ENCODE data around the gene ARPIN. TPM values are rescaled to one million over a fixed set of nuclear protein-coding genes. Genes with fewer than 3 reads are reported as not detected.
"Not testable (repeated sequence)": the region's sequence is repeated elsewhere in the genome, so short reads cannot be mapped to it uniquely, and the experiment has no call there.

ARPIN gene
- total RNA-seq, 2 experiments from 2014 or later = not detected

DNA sequence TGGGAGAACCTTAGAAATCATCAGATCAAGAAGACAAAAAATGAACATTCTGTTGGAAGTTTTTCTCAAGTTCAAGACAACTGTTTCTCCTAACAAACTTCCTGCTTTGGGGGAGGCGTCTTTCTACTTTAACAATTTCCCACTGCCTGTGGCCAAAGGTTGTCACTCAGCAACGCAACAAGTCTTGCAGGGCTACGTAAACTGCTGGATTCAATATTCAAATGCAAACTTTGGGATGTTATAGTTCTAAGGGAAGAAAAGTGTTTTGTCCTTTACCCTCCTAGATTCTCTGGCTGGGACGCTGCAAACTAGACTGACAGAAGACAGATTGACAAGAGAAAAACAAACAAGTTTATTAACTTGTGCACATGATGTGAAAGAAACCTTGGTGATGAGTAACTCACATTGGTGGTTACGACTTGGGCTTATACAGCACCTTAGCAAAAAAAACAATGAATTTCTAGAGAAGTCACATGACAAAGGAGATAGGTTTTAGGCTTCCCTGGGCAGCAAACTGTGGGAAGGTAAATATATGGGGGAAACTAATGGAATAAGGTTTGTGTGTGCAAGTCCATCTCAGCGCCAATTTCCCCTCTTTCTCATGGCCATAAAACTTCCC, 34.0 kb upstream of the ARPIN start:
- Histone ChIP-seq H3K79me2 (ENCODE audit: insufficient read depth, low read depth, low read length) (no peaks in the 10 kb centered on the region), H3K4me3 (ENCODE audit: low read depth, low read length, poor library complexity, severe bottlenecking) (no peak overlapping the region), H3K4me1 (ENCODE audit: insufficient read depth, low read length, poor library complexity, severe bottlenecking) (no peaks in the 10 kb centered on the region), H2AFZ (ENCODE audit: low read length) (peak overlapping the region; percentile 17; the same call in 1 of the 2 replicates), H3K27ac (ENCODE audit: low read depth, low read length, poor library complexity, severe bottlenecking) (no peak overlapping the region), H3K9me2 (ENCODE audit: insufficient read depth, low read length) (no peaks in the 10 kb centered on the region), H3K36me3 (ENCODE audit: insufficient read depth, low read length) (no peaks in the 10 kb centered on the region), H3K9me3 (ENCODE audit: low read length) (no peaks in the 10 kb centered on the region), H4K20me1 (ENCODE audit: insufficient read depth, low read length) (no peaks in the 10 kb centered on the region), H3K4me2 (ENCODE audit: low read length) (no peak overlapping the region)
- intact Hi-C loops (cut with micrococcal nuclease; ENCODE audit: unreplicated experiment) = no loop called here
- BruUV-seq (replicated peaks) = no TSS peak
- DNase-seq (ENCODE audit: low spot score) = no peak
- ChIA-PET POLR2A (no interaction called here), CTCF (ENCODE audit: unreplicated experiment) (no interaction called here)
- no peak for TF ChIP-seq EZH2phosphoT487 (IDR thresholded peaks at IDR 0.05; ENCODE audit: borderline replicate concordance, low read depth, low read length)
- TF ChIP-seq, protein P1, sequence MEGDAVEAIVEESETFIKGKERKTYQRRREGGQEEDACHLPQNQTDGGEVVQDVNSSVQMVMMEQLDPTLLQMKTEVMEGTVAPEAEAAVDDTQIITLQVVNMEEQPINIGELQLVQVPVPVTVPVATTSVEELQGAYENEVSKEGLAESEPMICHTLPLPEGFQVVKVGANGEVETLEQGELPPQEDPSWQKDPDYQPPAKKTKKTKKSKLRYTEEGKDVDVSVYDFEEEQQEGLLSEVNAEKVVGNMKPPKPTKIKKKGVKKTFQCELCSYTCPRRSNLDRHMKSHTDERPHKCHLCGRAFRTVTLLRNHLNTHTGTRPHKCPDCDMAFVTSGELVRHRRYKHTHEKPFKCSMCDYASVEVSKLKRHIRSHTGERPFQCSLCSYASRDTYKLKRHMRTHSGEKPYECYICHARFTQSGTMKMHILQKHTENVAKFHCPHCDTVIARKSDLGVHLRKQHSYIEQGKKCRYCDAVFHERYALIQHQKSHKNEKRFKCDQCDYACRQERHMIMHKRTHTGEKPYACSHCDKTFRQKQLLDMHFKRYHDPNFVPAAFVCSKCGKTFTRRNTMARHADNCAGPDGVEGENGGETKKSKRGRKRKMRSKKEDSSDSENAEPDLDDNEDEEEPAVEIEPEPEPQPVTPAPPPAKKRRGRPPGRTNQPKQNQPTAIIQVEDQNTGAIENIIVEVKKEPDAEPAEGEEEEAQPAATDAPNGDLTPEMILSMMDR (conservative IDR thresholded peaks at IDR 0.05; ENCODE audit: low read length) = no peak

- H3K9me2 ChIP-seq (ENCODE audit: insufficient read depth, low read length); H4K20me1 ChIP-seq (ENCODE audit: insufficient read depth, low read length); H3K4me2 ChIP-seq (ENCODE audit: low read length); DNase-seq (ENCODE audit: low spot score); H3K9me3 ChIP-seq (ENCODE audit: low read length); H2AFZ ChIP-seq (ENCODE audit: low read length); CTCF ChIA-PET (ENCODE audit: unreplicated experiment); BruUV-seq (replicated peaks); H3K79me2 ChIP-seq (ENCODE audit: insufficient read depth, low read depth, low read length); intact Hi-C loops (cut with micrococcal nuclease; ENCODE audit: unreplicated experiment); H3K4me3 ChIP-seq (ENCODE audit: low read depth, low read length, poor library complexity, severe bottlenecking); H3K4me1 ChIP-seq (ENCODE audit: insufficient read depth, low read length, poor library complexity, severe bottlenecking); H3K27ac ChIP-seq (ENCODE audit: low read depth, low read length, poor library complexity, severe bottlenecking); H3K36me3 ChIP-seq (ENCODE audit: insufficient read depth, low read length): not testable (repeated sequence)
- POLR2A ChIA-PET = interaction anchor here (0.6 to 0.7 kb wide), 2 partner anchors 71 to 220 kb away, joined by 5 read pairs; no protein-coding TSS in a partner anchor
Measured at GRCh38 chr15:89943721-89944120, 31.0 kb upstream of the ARPIN start.

DNA sequence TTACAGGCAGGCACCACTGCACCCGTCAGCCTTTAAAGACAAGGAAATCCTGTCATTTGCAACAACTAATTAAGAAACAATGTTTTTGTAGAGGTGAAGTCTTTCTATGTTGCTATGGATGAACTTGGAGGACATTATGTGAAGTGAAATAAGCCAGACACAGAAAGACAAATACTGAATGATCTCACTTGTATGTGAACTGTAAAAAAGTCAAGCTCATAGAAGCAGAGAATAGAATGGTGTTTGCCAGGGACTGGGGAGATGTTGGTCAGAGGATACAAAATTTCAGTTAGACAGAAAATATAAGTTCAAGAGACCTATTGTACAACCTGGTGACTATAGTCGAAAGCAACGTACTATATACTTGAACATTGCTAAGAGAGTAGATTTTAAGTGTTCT, 27.2 kb upstream of the ARPIN start:
- H3K4me1 ChIP-seq (ENCODE audit: insufficient read depth, low read length, poor library complexity, severe bottlenecking) = no peaks in the 10 kb centered on the region
- H3K27ac ChIP-seq (ENCODE audit: low read depth, low read length, poor library complexity, severe bottlenecking) = no peak overlapping the region
- ChIA-PET CTCF (ENCODE audit: unreplicated experiment) (no interaction called here), POLR2A (interaction anchor here (0.6 to 0.7 kb wide), 3 partner anchors 18 to 1049 kb away, joined by 3 to 4 read pairs (median 3); no protein-coding TSS in a partner anchor)
- no TSS peak for BruUV-seq (replicated peaks)
- DNase-seq (ENCODE audit: low spot score) = no peak
- TF ChIP-seq, protein P1 (conservative IDR thresholded peaks at IDR 0.05; ENCODE audit: low read length) = no peak
- TF ChIP-seq EZH2phosphoT487 (IDR thresholded peaks at IDR 0.05; ENCODE audit: borderline replicate concordance, low read depth, low read length) = no peak
- H3K4me2 ChIP-seq (ENCODE audit: low read length) = no peak overlapping the region
- no peaks in the 10 kb centered on the region for H3K36me3 ChIP-seq (ENCODE audit: insufficient read depth, low read length)
- no peaks in the 10 kb centered on the region for H3K79me2 ChIP-seq (ENCODE audit: insufficient read depth, low read depth, low read length)
- H2AFZ ChIP-seq (ENCODE audit: low read length) = no peak overlapping the region
- intact Hi-C loops (cut with micrococcal nuclease; ENCODE audit: unreplicated experiment) = no loop called here
- no peak overlapping the region for H3K4me3 ChIP-seq (ENCODE audit: low read depth, low read length, poor library complexity, severe bottlenecking)
- H4K20me1 ChIP-seq (ENCODE audit: insufficient read depth, low read length) = no peaks in the 10 kb centered on the region
- H3K9me2 ChIP-seq (ENCODE audit: insufficient read depth, low read length) = no peaks in the 10 kb centered on the region
- no peaks in the 10 kb centered on the region for H3K9me3 ChIP-seq (ENCODE audit: low read length)

DNA sequence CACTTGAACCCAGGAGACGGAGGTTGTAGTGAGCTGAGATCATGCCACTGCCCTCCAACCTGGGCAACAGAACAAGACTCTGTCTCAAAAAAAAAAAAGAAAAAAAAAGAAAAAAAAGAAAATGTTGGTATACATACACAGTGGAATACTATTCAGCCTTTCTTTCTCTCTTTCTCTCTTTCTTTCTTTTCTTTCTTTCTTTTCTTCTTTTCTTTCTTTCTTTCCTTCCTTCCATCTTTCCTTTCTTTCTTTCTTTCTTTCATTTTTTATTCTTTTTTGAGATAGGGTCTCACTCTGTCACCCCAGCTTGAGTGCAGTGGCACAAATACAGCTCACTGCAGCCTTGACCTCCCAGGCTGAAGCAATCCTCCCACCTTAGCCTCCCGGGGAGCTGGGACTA, 26.6 kb upstream of the ARPIN start:
- intact Hi-C loops (cut with micrococcal nuclease; ENCODE audit: unreplicated experiment) = not testable (repeated sequence)

More for the DNA sequence above, 26.6 kb upstream of the ARPIN start:
- H3K9me3 ChIP-seq (ENCODE audit: low read length); BruUV-seq (replicated peaks); H3K9me2 ChIP-seq (ENCODE audit: insufficient read depth, low read length); H3K4me2 ChIP-seq (ENCODE audit: low read length); H2AFZ ChIP-seq (ENCODE audit: low read length); H3K4me1 ChIP-seq (ENCODE audit: insufficient read depth, low read length, poor library complexity, severe bottlenecking); H3K79me2 ChIP-seq (ENCODE audit: insufficient read depth, low read depth, low read length); H3K27ac ChIP-seq (ENCODE audit: low read depth, low read length, poor library complexity, severe bottlenecking); H4K20me1 ChIP-seq (ENCODE audit: insufficient read depth, low read length); CTCF ChIA-PET (ENCODE audit: unreplicated experiment); DNase-seq (ENCODE audit: low spot score); H3K4me3 ChIP-seq (ENCODE audit: low read depth, low read length, poor library complexity, severe bottlenecking); H3K36me3 ChIP-seq (ENCODE audit: insufficient read depth, low read length): not testable (repeated sequence)
- POLR2A ChIA-PET = interaction anchor here (0.7 kb wide), 1 partner anchor 44 kb away, joined by 3 read pairs; no protein-coding TSS in a partner anchor

All from OCI-LY7 (cell line).